Measurements from ENCODE around the gene HIPK4. TPM values are rescaled to one million over a fixed set of nuclear protein-coding genes. Genes with fewer than 3 reads are reported as not detected.

Gene HIPK4
- total RNA-seq, 1 donor from 2014 or later = 0.64 TPM

DNA sequence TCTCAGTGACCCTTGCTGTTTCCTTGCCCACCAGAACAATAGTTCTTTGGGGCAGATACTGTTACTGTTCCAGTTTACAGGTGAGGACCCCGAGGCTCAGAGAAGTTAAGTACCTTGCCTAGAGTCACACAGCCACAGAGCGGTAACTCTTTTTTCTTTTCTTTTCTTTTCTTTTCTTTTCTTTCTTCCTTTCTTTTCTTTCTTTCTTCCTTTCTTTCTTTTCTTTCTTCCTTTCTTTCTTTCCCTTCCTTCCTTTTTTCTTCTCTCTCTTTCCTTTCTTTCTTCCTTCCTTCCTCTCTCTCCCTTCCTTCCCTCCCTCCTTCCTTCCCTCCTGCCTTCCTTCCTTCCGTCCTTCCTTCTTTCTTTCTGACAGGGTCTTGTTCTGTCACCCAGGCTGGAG is 28.1 kb upstream of the HIPK4 start:
- peak overlapping the region; percentile 82 for H3K27ac ChIP-seq
- H3K4me1 ChIP-seq = peaks cover 62% of the 10 kb centered on the region

DNA sequence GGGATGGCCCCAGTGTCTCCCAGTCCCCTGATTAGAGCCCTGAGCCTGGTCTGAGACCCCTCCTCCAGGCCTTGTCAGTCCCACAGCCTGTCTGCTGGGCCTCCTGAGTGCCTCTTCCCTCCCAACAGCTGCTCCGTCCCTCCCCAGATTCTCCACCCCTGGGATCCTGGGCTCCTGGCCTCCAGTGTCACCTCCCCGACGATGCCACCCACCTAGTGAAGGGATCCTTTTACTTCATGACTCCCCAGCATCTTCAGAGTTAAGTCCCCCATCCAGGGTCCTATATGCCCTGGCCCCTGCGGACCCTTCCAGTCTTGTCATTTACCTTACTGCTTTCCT is 27.6 kb upstream of the HIPK4 start:
- H3K27me3 ChIP-seq = no peaks in the 10 kb centered on the region
- H3K36me3 ChIP-seq = peaks cover 7% of the 10 kb centered on the region
- peak overlapping the region; percentile 82 for H3K27ac ChIP-seq
- peaks cover 58% of the 10 kb centered on the region for H3K4me1 ChIP-seq
- no peaks in the 10 kb centered on the region for H3K9me3 ChIP-seq
- ATAC-seq (no peak), DNase-seq (no peak)
- intact Hi-C loops (cut with DNase I) = no loop called here
- no peak overlapping the region for H3K4me3 ChIP-seq
- TF ChIP-seq, protein P1, sequence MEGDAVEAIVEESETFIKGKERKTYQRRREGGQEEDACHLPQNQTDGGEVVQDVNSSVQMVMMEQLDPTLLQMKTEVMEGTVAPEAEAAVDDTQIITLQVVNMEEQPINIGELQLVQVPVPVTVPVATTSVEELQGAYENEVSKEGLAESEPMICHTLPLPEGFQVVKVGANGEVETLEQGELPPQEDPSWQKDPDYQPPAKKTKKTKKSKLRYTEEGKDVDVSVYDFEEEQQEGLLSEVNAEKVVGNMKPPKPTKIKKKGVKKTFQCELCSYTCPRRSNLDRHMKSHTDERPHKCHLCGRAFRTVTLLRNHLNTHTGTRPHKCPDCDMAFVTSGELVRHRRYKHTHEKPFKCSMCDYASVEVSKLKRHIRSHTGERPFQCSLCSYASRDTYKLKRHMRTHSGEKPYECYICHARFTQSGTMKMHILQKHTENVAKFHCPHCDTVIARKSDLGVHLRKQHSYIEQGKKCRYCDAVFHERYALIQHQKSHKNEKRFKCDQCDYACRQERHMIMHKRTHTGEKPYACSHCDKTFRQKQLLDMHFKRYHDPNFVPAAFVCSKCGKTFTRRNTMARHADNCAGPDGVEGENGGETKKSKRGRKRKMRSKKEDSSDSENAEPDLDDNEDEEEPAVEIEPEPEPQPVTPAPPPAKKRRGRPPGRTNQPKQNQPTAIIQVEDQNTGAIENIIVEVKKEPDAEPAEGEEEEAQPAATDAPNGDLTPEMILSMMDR (IDR thresholded peaks at IDR 0.05) = no peak

More for the DNA sequence above, 28.1 kb upstream of the HIPK4 start:
- intact Hi-C loops (cut with DNase I) = no loop called here
- TF ChIP-seq, protein P1 (IDR thresholded peaks at IDR 0.05) = no peak
- Histone ChIP-seq H3K36me3 (peaks cover 11% of the 10 kb centered on the region), H3K9me3 (no peaks in the 10 kb centered on the region), H3K4me3 (no peak overlapping the region), H3K27me3 (no peaks in the 10 kb centered on the region)
- DNase-seq (no peak), ATAC-seq (no peak)

DNA sequence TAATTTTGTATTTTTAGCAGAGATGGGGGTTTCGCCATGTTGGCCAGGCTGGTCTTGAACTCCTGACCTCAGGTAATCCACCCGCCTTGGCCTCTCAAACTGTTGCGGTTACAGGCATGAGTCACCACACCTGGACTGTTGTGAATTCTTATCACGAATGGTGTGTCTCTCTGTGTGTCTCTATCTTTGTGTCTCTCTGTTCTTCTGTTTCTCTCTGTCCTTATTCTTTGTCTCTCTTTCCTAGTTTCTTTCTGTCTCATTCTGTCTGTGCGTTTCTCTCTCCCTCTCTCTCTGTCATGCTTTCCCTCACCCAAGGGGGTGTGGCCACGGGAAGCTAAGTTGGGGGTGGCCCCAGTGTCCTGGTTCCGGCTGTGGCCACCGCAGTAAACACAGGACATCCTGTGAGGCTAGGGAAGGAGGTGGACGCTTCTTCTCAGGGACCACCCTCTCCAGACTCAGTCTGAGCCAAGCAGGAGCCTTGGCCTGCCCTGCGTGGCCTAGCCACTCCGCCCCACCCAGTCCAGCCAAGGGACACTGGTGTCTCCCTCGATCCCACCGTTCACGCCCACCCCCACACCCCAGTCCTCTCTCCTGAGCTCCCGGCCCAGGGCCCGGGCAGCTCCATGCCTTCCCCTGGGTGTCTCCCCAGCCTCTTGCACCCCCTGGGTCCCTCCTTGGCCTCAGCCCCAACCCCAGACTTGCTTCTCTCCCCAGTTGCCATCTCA is 27.1 kb upstream of the HIPK4 start:
- Histone ChIP-seq H3K9me3 (no peaks in the 10 kb centered on the region), H3K4me1 (peaks cover 53% of the 10 kb centered on the region), H3K4me3 (no peak overlapping the region), H3K27me3 (no peaks in the 10 kb centered on the region), H3K36me3 (peaks cover 1% of the 10 kb centered on the region), H3K27ac (peak overlapping the region; percentile 82)
- intact Hi-C loops (cut with DNase I) = no loop called here
- ATAC-seq = peak; percentile 23
- TF ChIP-seq, protein P1 (IDR thresholded peaks at IDR 0.05) = no peak
- no peak for DNase-seq

DNA sequence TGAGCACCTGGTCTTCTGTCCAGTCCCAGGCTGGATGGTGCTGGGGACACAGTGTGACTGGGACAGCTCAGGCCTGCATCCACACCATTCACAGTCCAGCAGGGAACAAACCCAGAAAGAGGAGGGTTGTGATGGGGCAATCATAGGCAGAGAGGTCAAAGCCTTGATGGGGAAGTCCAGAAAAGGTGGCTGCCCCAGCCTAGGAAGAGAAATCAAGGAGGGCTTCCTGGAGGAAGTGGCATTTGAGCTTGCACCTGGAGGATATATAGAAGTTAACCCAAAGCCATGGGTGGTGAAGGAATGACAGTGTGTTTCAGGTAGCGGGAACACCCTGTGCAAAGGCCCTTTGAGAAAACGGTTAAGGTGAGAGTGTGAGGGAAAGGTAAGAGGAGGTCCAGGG is 25.8 kb upstream of the HIPK4 start:
- Histone ChIP-seq H3K36me3 (no peaks in the 10 kb centered on the region), H3K9me3 (no peaks in the 10 kb centered on the region), H3K27ac (peak overlapping the region; percentile 82), H3K27me3 (no peaks in the 10 kb centered on the region), H3K4me1 (peaks cover 45% of the 10 kb centered on the region), H3K4me3 (no peak overlapping the region)
- ATAC-seq = no peak
- TF ChIP-seq, protein P1 (IDR thresholded peaks at IDR 0.05) = no peak
- no peak for DNase-seq
- intact Hi-C loops (cut with DNase I) = no loop called here

DNA sequence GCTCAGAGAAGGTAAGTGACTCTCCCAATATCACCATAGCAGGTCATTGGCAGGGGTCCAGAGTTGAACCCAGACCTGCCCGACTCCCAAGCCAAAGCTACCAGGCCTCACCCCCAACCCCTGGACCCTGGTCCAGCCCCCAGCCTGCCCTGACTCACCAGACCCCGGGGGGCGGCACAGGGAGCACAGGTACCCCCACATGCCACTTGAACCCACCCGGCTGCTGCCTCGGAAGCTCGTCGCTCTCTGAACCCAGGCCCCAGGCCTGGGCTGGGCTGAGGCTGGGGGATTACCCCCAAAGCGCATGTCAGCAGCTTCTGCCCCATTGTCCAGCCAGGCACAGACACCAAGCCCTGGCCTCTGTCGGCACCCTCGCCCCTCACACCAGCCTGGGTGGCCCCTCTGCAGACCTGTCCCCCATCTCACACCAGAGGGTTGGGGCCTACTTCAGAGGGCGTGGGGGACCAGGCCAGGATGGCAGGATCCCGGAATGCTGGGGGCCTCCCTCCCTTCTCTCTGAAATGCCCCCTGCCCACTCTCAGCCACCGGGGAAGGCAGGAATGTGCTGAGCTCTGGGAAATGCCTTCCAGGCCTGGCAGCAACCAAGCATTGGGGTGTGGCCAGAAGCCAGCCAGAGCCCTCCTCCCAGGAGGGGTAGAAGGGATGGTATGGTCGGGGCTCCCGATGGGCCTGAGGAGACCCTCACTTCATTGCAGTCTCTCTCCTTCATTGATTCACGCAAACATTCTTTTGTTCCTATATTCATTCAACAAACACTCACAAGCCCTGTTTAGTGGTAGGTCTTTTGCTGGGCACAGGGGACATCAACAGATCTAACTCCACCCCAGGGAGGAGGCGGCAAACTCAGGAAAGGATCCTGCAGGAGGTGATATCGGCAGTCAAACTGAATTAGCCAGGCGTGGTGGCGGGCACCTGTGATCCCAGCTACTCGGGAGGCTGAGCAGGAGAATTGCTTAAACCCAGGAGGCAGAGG is 24.9 kb upstream of the HIPK4 start:
- Histone ChIP-seq H3K9me3 (no peaks in the 10 kb centered on the region), H3K36me3 (no peaks in the 10 kb centered on the region), H3K4me1 (peaks cover 38% of the 10 kb centered on the region), H3K4me3 (no peak overlapping the region), H3K27ac (peak overlapping the region; percentile 51), H3K27me3 (no peaks in the 10 kb centered on the region)
- TF ChIP-seq, protein P1 (IDR thresholded peaks at IDR 0.05) = no peak
- DNase-seq (no peak), ATAC-seq (no peak)
- intact Hi-C loops (cut with DNase I) = no loop called here
